Osteoblast (primary cell): ENCODE measurements around the gene CSTF3. TPM values are rescaled to one million over a fixed set of nuclear protein-coding genes. Genes with fewer than 3 reads are reported as not detected.

Source experiments
- DNase-seq: peaks from one replicate; pipeline ENCODE4 v3.0.0; 2011; ENCODE audit warnings: low spot score, mixed read lengths; ENCODE audit not compliant: insufficient read length; ENCODE audit errors: missing footprints
- H2AFZ ChIP-seq: 2 replicates; pipeline ENCODE4 v1.6.0; 2011; ENCODE audit warnings: mild to moderate bottlenecking, low read length
- H3K27ac ChIP-seq: 2 replicates; pipeline ENCODE4 v1.5.1; 2011; ENCODE audit warnings: mild to moderate bottlenecking, low read depth, low read length, moderate library complexity
- H3K27me3 ChIP-seq: 2 replicates; pipeline ENCODE4 v1.6.0; 2012; ENCODE audit warnings: mild to moderate bottlenecking, control low read depth, inconsistent platforms, low read length, moderate library complexity; ENCODE audit not compliant: insufficient read depth
- H3K36me3 ChIP-seq: 2 replicates; pipeline ENCODE4 v1.5.1; 2011; ENCODE audit warnings: mild to moderate bottlenecking, low read length, control low read depth, moderate library complexity; ENCODE audit not compliant: insufficient read depth
- H3K4me1 ChIP-seq: 2 replicates; pipeline ENCODE4 v1.5.1; 2011; ENCODE audit warnings: mild to moderate bottlenecking, low read length, control low read depth, moderate library complexity; ENCODE audit not compliant: insufficient read depth
- H3K4me2 ChIP-seq: 2 replicates; pipeline ENCODE4 v1.6.0; 2011; ENCODE audit warnings: mild to moderate bottlenecking, low read length; ENCODE audit not compliant: insufficient read depth
- H3K4me3 ChIP-seq: fragments of 200-600 bp; sonication (generic); 3 replicates; pipeline ENCODE4 v1.5.1; 2012; ENCODE audit warnings: mild to moderate bottlenecking, low read length, inconsistent platforms; ENCODE audit not compliant: insufficient read depth
- H3K79me2 ChIP-seq: 2 replicates; pipeline ENCODE4 v1.6.0; 2012; ENCODE audit warnings: mild to moderate bottlenecking, low read length, control low read depth, inconsistent platforms; ENCODE audit not compliant: insufficient read depth
- H3K9me3 ChIP-seq: 2 replicates; pipeline ENCODE4 v1.5.1; 2011; ENCODE audit warnings: low read depth, low read length, control low read depth
- H4K20me1 ChIP-seq: 2 replicates; pipeline ENCODE4 v1.6.0; 2012; ENCODE audit warnings: mild to moderate bottlenecking, low read length, control low read depth; ENCODE audit not compliant: insufficient read depth
- CTCF ChIP-seq: IDR thresholded peaks from 2 replicates; pipeline ENCODE4 v1.5.1; 2011; ENCODE audit warnings: mild to moderate bottlenecking, low read depth, low read length, moderate library complexity; ENCODE audit errors: extremely low read depth
- total RNA-seq: library from RNA; depleted of rRNA; stranded (reverse); fragments of >200 nt; gene quantifications from 2 replicates; pipeline ENCODE4 v1.2.3, GENCODE V29; 2012

CSTF3 gene
- total RNA-seq, 1 donor, result 16.3 TPM

DNA sequence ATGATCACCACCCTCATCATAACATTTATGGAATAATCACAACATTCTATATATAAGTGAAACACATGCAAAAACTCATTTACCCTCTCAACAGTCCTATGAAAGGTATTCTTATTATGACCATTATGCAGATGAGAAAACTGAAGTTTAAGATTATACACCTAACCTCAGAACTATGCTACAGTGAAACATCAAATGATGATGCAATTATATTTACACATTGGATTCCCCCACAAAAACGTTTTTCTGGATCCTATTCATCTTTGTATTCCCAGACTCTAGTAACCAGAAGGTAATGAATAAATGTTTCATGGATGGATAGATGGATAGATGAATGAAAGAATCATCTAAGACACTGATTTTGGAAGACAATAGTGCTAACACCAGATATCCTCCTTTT lies 67.1 kb downstream of the CSTF3 start:
- Histone ChIP-seq H3K4me1 (no peaks in the 10 kb centered on the region), H3K27me3 (no peaks in the 10 kb centered on the region), H3K4me2 (no peak overlapping the region), H3K27ac (no peak overlapping the region), H4K20me1 (no peaks in the 10 kb centered on the region), H3K9me3 (no peaks in the 10 kb centered on the region), H3K4me3 (no peak overlapping the region), H2AFZ (no peak overlapping the region), H3K36me3 (peaks cover 41% of the 10 kb centered on the region), H3K79me2 (no peaks in the 10 kb centered on the region)
- TF ChIP-seq CTCF, result no peak
- DNase-seq, result no peak

GRCh38 chr11:33089776-33090175 lies 71.5 kb downstream of the CSTF3 start:
- TF ChIP-seq CTCF, result no peak
- no peaks in the 10 kb centered on the region for H3K27me3 ChIP-seq
- DNase-seq, result no peak
- H3K27ac ChIP-seq, result no peak overlapping the region
- peaks cover 30% of the 10 kb centered on the region for H3K36me3 ChIP-seq
- no peak overlapping the region for H3K4me2 ChIP-seq
- H4K20me1 ChIP-seq, result no peaks in the 10 kb centered on the region
- no peak overlapping the region for H2AFZ ChIP-seq
- H3K4me3 ChIP-seq, result no peak overlapping the region
- no peaks in the 10 kb centered on the region for H3K79me2 ChIP-seq
- H3K9me3 ChIP-seq, result no peaks in the 10 kb centered on the region
- no peaks in the 10 kb centered on the region for H3K4me1 ChIP-seq

GRCh38 chr11:33086017-33086416 lies 75.3 kb downstream of the CSTF3 start:
- no peak overlapping the region for H3K4me3 ChIP-seq
- DNase-seq, result no peak
- H3K9me3 ChIP-seq, result no peaks in the 10 kb centered on the region
- no peaks in the 10 kb centered on the region for H3K4me1 ChIP-seq
- no peaks in the 10 kb centered on the region for H3K27me3 ChIP-seq
- no peaks in the 10 kb centered on the region for H3K79me2 ChIP-seq
- TF ChIP-seq CTCF, result no peak
- H3K27ac ChIP-seq, result no peak overlapping the region
- H2AFZ ChIP-seq, result no peak overlapping the region
- H3K4me2 ChIP-seq, result no peak overlapping the region
- no peaks in the 10 kb centered on the region for H4K20me1 ChIP-seq
- H3K36me3 ChIP-seq, result peaks cover 43% of the 10 kb centered on the region

DNA sequence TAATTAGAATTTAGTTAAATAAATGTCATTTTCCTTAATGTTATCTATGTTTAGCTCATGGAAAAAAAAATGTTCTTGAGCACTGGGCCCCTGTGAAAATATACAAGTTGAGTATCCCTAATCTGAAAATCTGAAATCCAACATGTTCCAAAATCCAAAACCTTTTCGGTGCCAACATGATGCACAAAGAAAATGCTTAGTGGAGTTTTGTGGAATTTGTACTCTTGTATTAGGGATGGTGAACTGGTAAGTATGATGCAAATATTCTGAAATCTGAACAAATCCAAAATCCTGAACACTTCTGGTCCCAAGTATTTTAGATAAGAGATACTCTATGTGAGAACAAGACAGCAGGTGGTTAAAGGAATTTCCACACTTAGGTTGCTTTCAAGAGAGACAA lies 77.4 kb downstream of the CSTF3 start:
- no peak overlapping the region for H3K27ac ChIP-seq
- no peak overlapping the region for H3K4me3 ChIP-seq
- no peaks in the 10 kb centered on the region for H3K27me3 ChIP-seq
- H3K4me1 ChIP-seq, result no peaks in the 10 kb centered on the region
- no peaks in the 10 kb centered on the region for H3K9me3 ChIP-seq
- no peaks in the 10 kb centered on the region for H4K20me1 ChIP-seq
- no peak overlapping the region for H3K4me2 ChIP-seq
- TF ChIP-seq CTCF, result no peak
- H2AFZ ChIP-seq, result no peak overlapping the region
- no peak for DNase-seq
- peaks cover 43% of the 10 kb centered on the region for H3K36me3 ChIP-seq
- H3K79me2 ChIP-seq, result no peaks in the 10 kb centered on the region
